ENCODE results near the gene GCAT. TPM values are rescaled to one million over a fixed set of nuclear protein-coding genes. Genes with fewer than 3 reads are reported as not detected.

Gene GCAT
- total RNA-seq, 1 donor from 2014 or later, result 8.8 TPM

DNA sequence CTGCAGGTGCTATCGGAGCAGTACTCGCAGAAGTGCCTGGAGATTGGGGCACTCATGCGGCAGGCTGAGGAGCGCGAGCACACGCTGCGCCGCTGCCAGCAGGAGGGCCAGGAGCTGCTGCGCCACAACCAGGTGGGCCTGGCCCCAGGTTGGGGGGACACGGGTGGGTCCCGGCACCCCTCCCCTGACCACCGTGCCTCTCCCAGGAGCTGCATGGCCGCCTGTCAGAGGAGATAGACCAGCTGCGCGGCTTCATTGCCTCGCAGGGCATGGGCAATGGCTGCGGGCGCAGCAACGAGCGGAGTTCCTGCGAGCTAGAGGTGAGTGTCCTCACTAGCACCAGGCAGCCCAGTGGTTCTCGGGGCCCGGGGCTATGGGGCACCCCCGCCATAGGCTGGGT, 38.7 kb upstream of the GCAT start:
- intact Hi-C loops (cut with DNase I), result no loop called here
- Histone ChIP-seq H3K9me3 (no peaks in the 10 kb centered on the region), H3K27ac (no peak overlapping the region), H3K36me3 (peaks cover 79% of the 10 kb centered on the region), H3K27me3 (no peaks in the 10 kb centered on the region), H3K4me1 (no peaks in the 10 kb centered on the region), H3K4me3 (no peak overlapping the region)
- no peak for ATAC-seq
- TF ChIP-seq CTCF (IDR thresholded peaks at IDR 0.05), result no peak
- DNase-seq, result no peak

- no peak overlapping the region for H3K4me3 ChIP-seq
- no peak for TF ChIP-seq CTCF (IDR thresholded peaks at IDR 0.05)
- no peak overlapping the region for H3K27ac ChIP-seq
- no peaks in the 10 kb centered on the region for H3K4me1 ChIP-seq
- H3K9me3 ChIP-seq, result no peaks in the 10 kb centered on the region
- ATAC-seq (no peak), DNase-seq (no peak)
- intact Hi-C loops (cut with DNase I), result no loop called here
- H3K36me3 ChIP-seq, result peaks cover 68% of the 10 kb centered on the region
- no peaks in the 10 kb centered on the region for H3K27me3 ChIP-seq
Measured at GRCh38 chr22:37771081-37771480, 36.7 kb upstream of the GCAT start.

DNA sequence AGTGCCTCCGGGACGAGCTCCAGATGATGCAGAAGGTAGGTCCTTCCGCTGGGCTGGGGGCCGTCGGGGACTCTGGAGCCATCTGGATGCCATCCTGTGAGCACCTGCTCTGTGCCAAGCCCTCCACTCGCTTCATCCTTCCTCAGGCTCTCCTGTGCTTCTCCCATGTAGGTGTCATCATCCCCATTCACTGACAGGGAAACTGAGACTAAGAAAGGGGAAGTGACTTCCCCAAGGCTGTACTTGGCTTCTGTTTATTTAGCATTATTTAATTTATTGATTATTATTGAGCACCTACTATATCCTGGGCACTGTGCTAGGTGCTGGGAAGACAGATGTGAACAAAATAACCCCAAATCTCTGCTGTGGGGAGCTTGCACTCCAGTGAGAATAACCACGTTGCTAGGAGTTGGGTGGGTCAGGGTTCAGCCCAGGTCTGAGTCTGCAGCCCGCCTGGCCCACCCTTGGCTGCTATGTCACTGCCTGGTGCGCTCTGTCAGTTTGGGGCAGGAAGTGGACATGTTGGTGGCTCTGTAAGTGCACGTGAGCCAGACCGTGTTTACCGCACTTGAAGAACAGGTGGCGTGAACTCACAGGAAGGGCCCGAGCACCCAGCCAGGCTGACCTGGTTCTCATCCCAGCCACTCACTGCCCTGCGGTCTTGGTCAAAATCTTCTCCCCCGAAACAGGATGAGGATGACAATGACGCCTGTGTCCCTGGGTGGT, 35.9 kb upstream of the GCAT start:
- no peak for ATAC-seq
- intact Hi-C loops (cut with DNase I), result no loop called here
- Histone ChIP-seq H3K27me3 (no peaks in the 10 kb centered on the region), H3K36me3 (peaks cover 65% of the 10 kb centered on the region), H3K4me1 (no peaks in the 10 kb centered on the region), H3K9me3 (no peaks in the 10 kb centered on the region), H3K4me3 (no peak overlapping the region), H3K27ac (no peak overlapping the region)
- DNase-seq, result no peak
- no peak for TF ChIP-seq CTCF (IDR thresholded peaks at IDR 0.05)

- Histone ChIP-seq H3K36me3 (peaks cover 39% of the 10 kb centered on the region), H3K4me3 (no peak overlapping the region), H3K9me3 (no peaks in the 10 kb centered on the region), H3K27me3 (no peaks in the 10 kb centered on the region), H3K4me1 (no peaks in the 10 kb centered on the region), H3K27ac (no peak overlapping the region)
- no peak for DNase-seq
- no peak for ATAC-seq
- no peak for TF ChIP-seq CTCF (IDR thresholded peaks at IDR 0.05)
- intact Hi-C loops (cut with DNase I), result no loop called here
Measured at GRCh38 chr22:37774728-37775127, 33.0 kb upstream of the GCAT start.

DNA sequence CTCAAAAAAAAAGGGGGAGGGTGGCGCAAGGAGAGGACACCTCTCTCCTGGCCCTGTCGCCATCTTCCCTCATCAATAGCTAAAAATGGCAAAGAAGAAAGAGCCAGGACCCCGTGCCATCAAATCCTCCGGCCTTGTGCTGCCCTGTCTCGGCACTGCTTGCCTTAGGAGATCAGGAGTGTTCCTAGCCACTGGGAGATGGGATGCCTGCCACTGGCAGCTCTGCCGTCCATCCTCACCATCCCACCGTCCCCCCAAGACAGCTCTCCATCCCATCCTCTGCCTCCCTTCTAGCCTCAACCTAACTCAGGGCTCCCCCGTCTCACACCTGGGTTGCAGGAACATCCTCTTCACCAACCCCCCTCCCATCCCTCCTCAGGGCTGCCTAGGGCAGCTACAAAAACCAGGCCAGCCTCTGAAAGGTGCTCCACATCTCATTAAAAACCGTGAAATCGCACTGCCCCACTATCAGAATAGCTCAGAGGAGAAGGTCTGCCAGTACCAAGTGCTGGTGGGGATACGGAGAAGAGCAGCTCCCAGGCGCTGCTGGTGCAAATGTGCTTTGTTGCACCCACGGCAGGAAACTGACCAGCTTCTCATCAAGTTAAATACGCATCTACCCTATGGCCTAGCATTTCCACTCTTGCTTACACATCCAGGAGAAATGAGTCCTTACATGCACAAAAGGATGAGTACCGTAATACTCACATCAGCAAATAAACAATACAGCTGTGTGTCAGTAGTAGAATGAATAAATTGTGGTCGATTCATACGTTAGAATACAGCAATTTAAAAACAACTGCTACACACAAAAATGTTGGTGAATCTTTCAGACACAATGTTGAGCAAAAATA, 31.7 kb upstream of the GCAT start:
- H3K27me3 ChIP-seq, result no peaks in the 10 kb centered on the region
- H3K36me3 ChIP-seq, result peaks cover 32% of the 10 kb centered on the region
- H3K4me1 ChIP-seq, result no peaks in the 10 kb centered on the region
- H3K4me3 ChIP-seq, result no peak overlapping the region
- intact Hi-C loops (cut with DNase I), result no loop called here
- DNase-seq (no peak), ATAC-seq (no peak)
- no peak overlapping the region for H3K27ac ChIP-seq
- TF ChIP-seq CTCF (IDR thresholded peaks at IDR 0.05), result no peak
- no peaks in the 10 kb centered on the region for H3K9me3 ChIP-seq

Measured in upper lobe of right lung (tissue), 1 donor.